B cell (primary cell): ENCODE data around the gene WWTR1.

Experiments used
- EZH2 ChIP-seq: IDR thresholded peaks from 2 replicates; pipeline ENCODE4 v1.6.1; 2012; ENCODE audit warnings: borderline replicate concordance, low read depth, mild to moderate bottlenecking, moderate library complexity, low read length; ENCODE audit not compliant: insufficient read depth, poor library complexity, severe bottlenecking
- TF ChIP-seq, protein P1 (sequence below): fragments of 200-600 bp; IDR thresholded peaks from one replicate; pipeline ENCODE4 v1.8.0; 2022; ENCODE audit warnings: antibody characterized with exemption, mild to moderate bottlenecking

DNA sequence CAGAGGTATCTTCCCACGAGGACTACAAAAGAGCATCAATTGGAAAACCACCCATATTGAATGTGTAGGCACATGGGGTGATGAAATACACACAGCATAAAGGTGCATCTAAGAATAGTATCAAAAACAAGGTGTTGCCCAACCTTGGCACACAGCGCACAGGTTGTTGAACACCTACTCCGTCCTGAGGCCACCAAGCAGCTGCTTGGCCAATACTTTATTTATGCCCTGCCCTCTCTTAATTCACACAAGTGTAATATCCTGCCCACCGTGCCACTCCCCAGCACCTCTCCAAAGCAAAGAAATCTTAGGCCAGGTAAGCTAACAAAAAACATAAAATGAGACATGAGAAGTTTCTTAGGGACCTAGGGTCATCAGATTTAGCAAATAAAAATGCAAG, 31.2 kb downstream of the WWTR1 start:
- TF ChIP-seq, protein P1, sequence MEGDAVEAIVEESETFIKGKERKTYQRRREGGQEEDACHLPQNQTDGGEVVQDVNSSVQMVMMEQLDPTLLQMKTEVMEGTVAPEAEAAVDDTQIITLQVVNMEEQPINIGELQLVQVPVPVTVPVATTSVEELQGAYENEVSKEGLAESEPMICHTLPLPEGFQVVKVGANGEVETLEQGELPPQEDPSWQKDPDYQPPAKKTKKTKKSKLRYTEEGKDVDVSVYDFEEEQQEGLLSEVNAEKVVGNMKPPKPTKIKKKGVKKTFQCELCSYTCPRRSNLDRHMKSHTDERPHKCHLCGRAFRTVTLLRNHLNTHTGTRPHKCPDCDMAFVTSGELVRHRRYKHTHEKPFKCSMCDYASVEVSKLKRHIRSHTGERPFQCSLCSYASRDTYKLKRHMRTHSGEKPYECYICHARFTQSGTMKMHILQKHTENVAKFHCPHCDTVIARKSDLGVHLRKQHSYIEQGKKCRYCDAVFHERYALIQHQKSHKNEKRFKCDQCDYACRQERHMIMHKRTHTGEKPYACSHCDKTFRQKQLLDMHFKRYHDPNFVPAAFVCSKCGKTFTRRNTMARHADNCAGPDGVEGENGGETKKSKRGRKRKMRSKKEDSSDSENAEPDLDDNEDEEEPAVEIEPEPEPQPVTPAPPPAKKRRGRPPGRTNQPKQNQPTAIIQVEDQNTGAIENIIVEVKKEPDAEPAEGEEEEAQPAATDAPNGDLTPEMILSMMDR, result no peak
- no peak for TF ChIP-seq EZH2
